MG63 (cell line): ENCODE data around the gene DSEL. TPM values are rescaled to one million over a fixed set of nuclear protein-coding genes. Genes with fewer than 3 reads are reported as not detected.
A peak's percentile ranks its signal among the peaks of the same experiment; 100 is the strongest.

Experiments
- DNase-seq: peaks from one replicate; pipeline ENCODE4 v3.0.0-alpha.2; 2020
- H3K27me3 ChIP-seq: fragments of 250-450 bp; sonication (Bioruptor Pico); 2 replicates; pipeline ENCODE4 v1.5.1; 2020; ENCODE audit warnings: mild to moderate bottlenecking, moderate library complexity
- H3K36me3 ChIP-seq: fragments of 250-450 bp; sonication (Bioruptor Pico); 2 replicates; pipeline ENCODE4 v1.5.1; 2020; ENCODE audit warnings: mild to moderate bottlenecking, moderate library complexity
- H3K4me3 ChIP-seq: fragments of 250-450 bp; sonication (Bioruptor Pico); 2 replicates; pipeline ENCODE4 v1.5.1; 2020; ENCODE audit warnings: mild to moderate bottlenecking, moderate library complexity
- H3K9me3 ChIP-seq: fragments of 250-450 bp; sonication (Bioruptor Pico); 2 replicates; pipeline ENCODE4 v1.5.1; 2020; ENCODE audit warnings: mild to moderate bottlenecking, moderate library complexity
- total RNA-seq: library from RNA; depleted of rRNA; stranded (reverse); fragments of >200 nt; shearing (Covaris generic); gene quantifications from 2 replicates; pipeline ENCODE4 v1.2.3, GENCODE V29; 2014; ENCODE audit warnings: low replicate concordance; rRNA removed

The DSEL gene
- 3.7 and 6.2 TPM in 2 replicates for total RNA-seq

GRCh38 chr18:67516539-67517443 is at the start of gene DSEL:
Gene DSEL, minus strand, starts transcription at chr18:67516720. Its CDS starts 2,112 bp downstream, at chr18:67514608.
- peak within 1 kb of the TSS; percentile 86 for H3K4me3 ChIP-seq
- no peaks in the 10 kb centered on the region for H3K27me3 ChIP-seq
- DNase-seq = peak; percentile 91
- H3K36me3 ChIP-seq = peaks cover 10% of the 10 kb centered on the region
- no peaks in the 10 kb centered on the region for H3K9me3 ChIP-seq

GRCh38 chr18:67553437-67553836 is 36.9 kb upstream of the DSEL start:
- Histone ChIP-seq H3K36me3 (no peaks in the 10 kb centered on the region), H3K4me3 (no peak overlapping the region), H3K9me3 (no peaks in the 10 kb centered on the region; the same call in 1 of the 2 replicates), H3K27me3 (no peaks in the 10 kb centered on the region)
- no peak for DNase-seq

- Histone ChIP-seq H3K27me3 (no peaks in the 10 kb centered on the region), H3K36me3 (no peaks in the 10 kb centered on the region), H3K9me3 (no peaks in the 10 kb centered on the region; the same call in 1 of the 2 replicates), H3K4me3 (no peak overlapping the region)
- no peak for DNase-seq
Observed at GRCh38 chr18:67550872-67551520, 34.5 kb upstream of the DSEL start.

- no peaks in the 10 kb centered on the region for H3K27me3 ChIP-seq
- H3K4me3 ChIP-seq = no peak overlapping the region
- H3K36me3 ChIP-seq = no peaks in the 10 kb centered on the region
- H3K9me3 ChIP-seq = no peaks in the 10 kb centered on the region; the same call in 1 of the 2 replicates
- DNase-seq = no peak
Observed at GRCh38 chr18:67549946-67550345, 33.4 kb upstream of the DSEL start.

- no peak for DNase-seq
- H3K27me3 ChIP-seq = no peaks in the 10 kb centered on the region
- no peaks in the 10 kb centered on the region; the same call in 1 of the 2 replicates for H3K9me3 ChIP-seq
- H3K36me3 ChIP-seq = no peaks in the 10 kb centered on the region
- no peak overlapping the region for H3K4me3 ChIP-seq
Observed at GRCh38 chr18:67545681-67546080, 29.2 kb upstream of the DSEL start.

- no peak for DNase-seq
- Histone ChIP-seq H3K36me3 (no peaks in the 10 kb centered on the region), H3K4me3 (no peak overlapping the region), H3K9me3 (no peaks in the 10 kb centered on the region), H3K27me3 (no peaks in the 10 kb centered on the region)
Observed at GRCh38 chr18:67540559-67540958, 24.0 kb upstream of the DSEL start.

- Histone ChIP-seq H3K4me3 (no peak overlapping the region), H3K9me3 (no peaks in the 10 kb centered on the region), H3K27me3 (no peaks in the 10 kb centered on the region), H3K36me3 (no peaks in the 10 kb centered on the region)
- no peak for DNase-seq
Observed at GRCh38 chr18:67531929-67532328, 15.4 kb upstream of the DSEL start.

- no peak overlapping the region for H3K4me3 ChIP-seq
- no peaks in the 10 kb centered on the region for H3K27me3 ChIP-seq
Observed at GRCh38 chr18:67525328-67526099, 9.0 kb upstream of the DSEL start.

GRCh38 chr18:67520351-67520921 is 3.9 kb upstream of the DSEL start:
- H3K4me3 ChIP-seq = no peak overlapping the region
- H3K9me3 ChIP-seq = no peaks in the 10 kb centered on the region
- DNase-seq = no peak
- no peaks in the 10 kb centered on the region for H3K36me3 ChIP-seq
- H3K27me3 ChIP-seq = no peaks in the 10 kb centered on the region

More at GRCh38 chr18:67525328-67526099, 9.0 kb upstream of the DSEL start:
- H3K9me3 ChIP-seq = no peaks in the 10 kb centered on the region
- peak; percentile 84 for DNase-seq
- H3K36me3 ChIP-seq = no peaks in the 10 kb centered on the region

GRCh38 chr18:67519592-67519991 is 3.1 kb upstream of the DSEL start:
- Histone ChIP-seq H3K36me3 (no peaks in the 10 kb centered on the region), H3K4me3 (no peak overlapping the region), H3K27me3 (no peaks in the 10 kb centered on the region), H3K9me3 (no peaks in the 10 kb centered on the region)
- DNase-seq = no peak

- Histone ChIP-seq H3K27me3 (no peaks in the 10 kb centered on the region), H3K4me3 (no peak overlapping the region), H3K36me3 (peaks cover 5% of the 10 kb centered on the region; the same call in 1 of the 2 replicates), H3K9me3 (no peaks in the 10 kb centered on the region)
- DNase-seq = no peak
Observed at GRCh38 chr18:67518566-67518965, 2.0 kb upstream of the DSEL start.

- Histone ChIP-seq H3K4me3 (peak overlapping the region; percentile 86), H3K27me3 (no peaks in the 10 kb centered on the region), H3K9me3 (no peaks in the 10 kb centered on the region), H3K36me3 (peaks cover 10% of the 10 kb centered on the region)
- no peak for DNase-seq
Observed at GRCh38 chr18:67517444-67517765, 885 bp upstream of the DSEL start.

- H3K9me3 ChIP-seq = no peaks in the 10 kb centered on the region
- no peaks in the 10 kb centered on the region for H3K27me3 ChIP-seq
- peak; percentile 80 for DNase-seq
- peaks cover 12% of the 10 kb centered on the region for H3K36me3 ChIP-seq
- H3K4me3 ChIP-seq = peak overlapping the region; percentile 86
Observed at GRCh38 chr18:67515942-67516538, 480 bp downstream of the DSEL start.

GRCh38 chr18:67514901-67515540 is 1.5 kb downstream of the DSEL start:
- Histone ChIP-seq H3K36me3 (peaks cover 13% of the 10 kb centered on the region), H3K27me3 (no peaks in the 10 kb centered on the region), H3K9me3 (no peaks in the 10 kb centered on the region), H3K4me3 (peak overlapping the region; percentile 86)
- no peak for DNase-seq

- H3K36me3 ChIP-seq = peaks cover 13% of the 10 kb centered on the region
- DNase-seq = no peak
- H3K27me3 ChIP-seq = no peaks in the 10 kb centered on the region
- H3K9me3 ChIP-seq = no peaks in the 10 kb centered on the region
- no peak overlapping the region for H3K4me3 ChIP-seq
Observed at GRCh38 chr18:67514465-67514864, 2.1 kb downstream of the DSEL start.

- Histone ChIP-seq H3K36me3 (peaks cover 13% of the 10 kb centered on the region), H3K9me3 (no peaks in the 10 kb centered on the region), H3K4me3 (no peak overlapping the region), H3K27me3 (no peaks in the 10 kb centered on the region)
- DNase-seq = no peak
Observed at GRCh38 chr18:67513280-67513679, 3.2 kb downstream of the DSEL start.
